ENCODE data around the gene ING5. TPM values are rescaled to one million over a fixed set of nuclear protein-coding genes. Genes with fewer than 3 reads are reported as not detected.
A peak's percentile ranks its signal among the peaks of the same experiment; 100 is the strongest.

ING5 gene
- total RNA-seq, 2 experiments from 2014 or later: 37.7 to 41.3 TPM

- H3K4me1 Mint-ChIP-seq (ENCODE audit: low read depth): peaks cover 12% of the 10 kb centered on the region
- ATAC-seq: peak; percentile 13
- no peak for DNase-seq
- H3K9me3 Mint-ChIP-seq: no peaks in the 10 kb centered on the region
- H3K36me3 Mint-ChIP-seq (ENCODE audit: low read depth): peaks cover 38% of the 10 kb centered on the region
- ChIA-PET CTCF (no interaction called here), POLR2A (interaction anchor here (0.9 to 2.5 kb wide), 4 partner anchors 10 to 78 kb away, joined by 3 to 5 read pairs (median 4); partner anchors contain the start of gene DTYMK)
- no peak overlapping the region for H3K27ac Mint-ChIP-seq
- no peaks in the 10 kb centered on the region for H3K27me3 Mint-ChIP-seq
- intact Hi-C loops (cut with micrococcal nuclease): no loop called here
- no peak overlapping the region for H3K4me3 Mint-ChIP-seq
- TF ChIP-seq CTCF (IDR thresholded peaks at IDR 0.05): no peak
Measured at GRCh38 chr2:241676665-241677064, 25.2 kb upstream of the ING5 start.

DNA sequence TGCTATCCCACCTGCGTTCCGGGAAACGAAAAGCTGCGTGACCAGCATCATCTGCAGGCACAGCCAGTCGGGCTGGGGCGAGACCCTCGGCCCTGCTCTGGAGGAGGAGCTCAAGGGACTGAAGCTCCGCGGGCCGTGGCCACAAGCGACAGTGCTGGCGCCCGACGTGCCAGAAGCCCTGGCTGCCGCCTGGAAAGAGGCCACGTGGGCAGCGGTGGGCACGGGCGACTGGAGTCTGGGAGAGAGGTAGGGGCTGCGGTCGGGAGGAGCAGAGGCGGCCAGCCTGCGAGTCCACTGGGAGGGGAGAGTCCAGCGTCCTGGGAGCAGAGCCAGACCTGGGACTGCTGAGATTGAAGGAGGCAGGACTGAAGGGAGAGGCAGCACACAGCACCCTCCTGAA, 24.4 kb upstream of the ING5 start:
- no peak for TF ChIP-seq CTCF (IDR thresholded peaks at IDR 0.05)
- Mint-ChIP-seq H3K9me3 (no peaks in the 10 kb centered on the region), H3K27ac (no peak overlapping the region), H3K27me3 (no peaks in the 10 kb centered on the region), H3K36me3 (ENCODE audit: low read depth) (peaks cover 42% of the 10 kb centered on the region), H3K4me1 (ENCODE audit: low read depth) (peaks cover 12% of the 10 kb centered on the region), H3K4me3 (no peak overlapping the region)
- DNase-seq (no peak), ATAC-seq (no peak)
- intact Hi-C loops (cut with micrococcal nuclease): no loop called here
- ChIA-PET CTCF (no interaction called here), POLR2A (interaction anchor here (0.9 to 2.5 kb wide), 3 partner anchors 9 to 79 kb away, joined by 4 to 5 read pairs (median 4); partner anchors contain the start of gene DTYMK)

DNA sequence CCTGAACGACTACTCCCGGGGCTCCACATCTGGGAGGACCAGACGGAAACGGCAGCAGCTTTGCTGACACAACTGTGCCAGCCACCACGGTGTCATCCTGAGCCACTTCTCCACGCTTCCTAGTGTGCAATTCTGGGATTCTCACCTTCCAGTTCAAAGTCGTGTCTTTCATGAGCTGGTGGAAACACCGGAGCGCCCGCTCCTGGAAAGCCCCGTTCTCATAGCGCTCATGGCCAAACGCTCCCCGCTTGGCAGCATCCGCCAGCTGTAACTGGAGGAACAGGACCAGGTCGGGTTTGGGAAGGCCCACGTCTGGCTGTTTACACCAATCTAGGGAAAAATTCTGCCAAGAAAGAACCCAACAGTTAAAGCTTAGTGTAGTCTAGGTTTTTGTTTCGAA, 23.5 kb upstream of the ING5 start:
- ATAC-seq (no peak), DNase-seq (no peak)
- POLR2A ChIA-PET: interaction anchor here (1.0 to 2.5 kb wide), 2 partner anchors 31 to 37 kb away, joined by 3 to 5 read pairs; no protein-coding TSS in a partner anchor
- Mint-ChIP-seq H3K36me3 (ENCODE audit: low read depth) (peaks cover 49% of the 10 kb centered on the region), H3K27me3 (no peaks in the 10 kb centered on the region), H3K4me1 (ENCODE audit: low read depth) (peaks cover 4% of the 10 kb centered on the region), H3K9me3 (no peaks in the 10 kb centered on the region), H3K4me3 (no peak overlapping the region), H3K27ac (no peak overlapping the region)
- intact Hi-C loops (cut with micrococcal nuclease): no loop called here
- CTCF ChIA-PET: interaction anchor here (1.0 kb wide), 1 partner anchor 13 kb away, joined by 3 read pairs; no protein-coding TSS in a partner anchor
- no peak for TF ChIP-seq CTCF (IDR thresholded peaks at IDR 0.05)

DNA sequence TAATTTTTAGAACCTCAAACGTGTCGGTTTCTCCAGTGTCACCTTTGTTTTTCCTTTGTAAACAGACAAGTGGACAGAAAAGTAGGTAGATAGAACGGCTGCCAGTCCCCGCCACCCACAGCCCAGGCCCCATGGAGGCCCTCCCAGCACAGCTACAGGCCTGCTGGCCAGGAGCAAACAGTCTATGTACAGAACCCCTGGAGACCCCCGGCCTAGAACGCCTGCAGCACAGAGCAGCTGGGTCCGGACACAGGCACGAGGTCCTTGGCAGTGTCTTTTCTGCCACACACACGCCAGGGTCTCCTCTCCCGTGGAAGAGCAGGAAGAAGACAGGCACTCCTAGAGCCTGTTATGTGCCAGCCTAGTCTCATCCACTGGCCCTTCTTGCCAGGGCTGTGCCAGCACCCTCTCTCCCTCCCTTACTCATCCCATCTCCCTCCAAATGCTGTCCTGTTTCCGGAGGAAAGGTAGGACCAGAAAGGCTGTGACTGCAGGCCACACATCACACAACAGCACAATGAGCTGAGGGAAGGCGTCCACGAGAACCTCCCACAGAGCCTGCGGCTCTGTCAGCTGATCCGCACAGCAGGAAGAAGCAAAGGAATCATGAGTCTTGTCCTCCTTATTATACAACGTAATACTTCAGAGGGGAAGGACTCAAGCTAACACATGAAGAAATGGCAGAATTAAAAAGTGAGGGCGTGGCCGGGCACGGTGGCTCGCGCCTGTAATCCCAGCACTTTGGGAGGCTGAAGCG, 22.9 kb upstream of the ING5 start:
- ATAC-seq (no peak), DNase-seq (no peak)
- peaks cover 4% of the 10 kb centered on the region for H3K4me1 Mint-ChIP-seq (ENCODE audit: low read depth)
- ChIA-PET POLR2A (interaction anchor here (1.0 to 2.5 kb wide), 3 partner anchors 9 to 37 kb away, joined by 3 to 10 read pairs (median 5); no protein-coding TSS in a partner anchor), CTCF (interaction anchor here (1.0 kb wide), 1 partner anchor 14 kb away, joined by 3 read pairs; no protein-coding TSS in a partner anchor)
- no peak for TF ChIP-seq CTCF (IDR thresholded peaks at IDR 0.05)
- no peaks in the 10 kb centered on the region for H3K27me3 Mint-ChIP-seq
- H3K36me3 Mint-ChIP-seq (ENCODE audit: low read depth): peaks cover 54% of the 10 kb centered on the region
- no peak overlapping the region for H3K4me3 Mint-ChIP-seq
- no peak overlapping the region for H3K27ac Mint-ChIP-seq
- H3K9me3 Mint-ChIP-seq: no peaks in the 10 kb centered on the region
- intact Hi-C loops (cut with micrococcal nuclease): no loop called here

DNA sequence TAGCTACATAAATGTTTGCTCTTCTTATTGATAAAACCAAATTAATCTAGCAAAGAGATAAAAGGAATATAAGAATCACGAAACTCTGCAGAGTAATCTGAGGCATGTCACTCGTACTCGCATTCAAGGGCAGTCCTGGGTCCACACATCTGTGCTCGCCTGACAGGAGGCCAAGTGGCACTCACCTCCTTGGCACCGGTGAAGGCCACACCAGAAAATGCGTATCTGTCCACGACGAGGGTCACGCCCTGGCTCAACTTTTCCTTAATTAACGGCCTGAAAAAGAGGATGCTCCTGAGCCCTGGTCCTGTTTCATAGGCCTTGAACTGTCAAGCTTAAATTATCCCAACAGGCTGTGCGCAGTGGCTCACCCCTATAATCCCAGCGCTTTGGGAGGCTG, 21.8 kb upstream of the ING5 start:
- no peak overlapping the region for H3K4me3 Mint-ChIP-seq
- H3K36me3 Mint-ChIP-seq (ENCODE audit: low read depth): peaks cover 59% of the 10 kb centered on the region
- no peak for TF ChIP-seq CTCF (IDR thresholded peaks at IDR 0.05)
- H3K27ac Mint-ChIP-seq: no peak overlapping the region
- ATAC-seq (no peak), DNase-seq (no peak)
- intact Hi-C loops (cut with micrococcal nuclease): no loop called here
- no peaks in the 10 kb centered on the region for H3K27me3 Mint-ChIP-seq
- ChIA-PET CTCF (no interaction called here), POLR2A (interaction anchor here (2.5 kb wide), 1 partner anchor 10 kb away, joined by 10 read pairs; no protein-coding TSS in a partner anchor)
- peaks cover 8% of the 10 kb centered on the region for H3K4me1 Mint-ChIP-seq (ENCODE audit: low read depth)
- no peaks in the 10 kb centered on the region for H3K9me3 Mint-ChIP-seq

Measured in activated CD8-positive, alpha-beta T cell treated with anti-CD3 and anti-CD28 coated beads for 36 hours (primary cell).